Measurements from ENCODE around the gene CNTNAP2.

CNTNAP2 gene

GRCh38 chr7:147861058-147861716 is 1744.6 kb downstream of the CNTNAP2 start:
- POLR2A ChIA-PET, result no interaction called here
- Histone ChIP-seq H3K9me3 (ENCODE audit: control insufficient read depth, insufficient read depth, low read depth, low read length) (no peaks in the 10 kb centered on the region), H3K27ac (ENCODE audit: extremely low read depth, low read depth, low read length) (no peak overlapping the region), H3K4me1 (ENCODE audit: control insufficient read depth, insufficient read depth, low read length) (no peaks in the 10 kb centered on the region), H3K4me3 (ENCODE audit: low read depth, low read length) (no peak overlapping the region), H3K36me3 (ENCODE audit: control insufficient read depth in 2 of 2, insufficient read depth in 1 of 2, low read length in 2 of 2) (no peaks in the 10 kb centered on the region)
- no peak for TF ChIP-seq ZNF639 (tag by site-specific recombination; IDR thresholded peaks at IDR 0.05)
- TF ChIP-seq ZNF391 (tag by site-specific recombination; IDR thresholded peaks at IDR 0.05; ENCODE audit: borderline replicate concordance, low read depth), result no peak
- TF ChIP-seq ELK4 (IDR thresholded peaks at IDR 0.05; ENCODE audit: borderline replicate concordance, low read depth, low read length), result no peak
- TF ChIP-seq ZSCAN4 (tag by site-specific recombination; IDR thresholded peaks at IDR 0.05), result no peak
- TF ChIP-seq GLI2 (tag by site-specific recombination; IDR thresholded peaks at IDR 0.05; ENCODE audit: borderline replicate concordance, low read depth), result no peak
- TF ChIP-seq ZNF335 (tag by site-specific recombination; conservative IDR thresholded peaks at IDR 0.05), result no peak
- no peak for TF ChIP-seq ZNF239 (tag by site-specific recombination; IDR thresholded peaks at IDR 0.05)
- no peak for TF ChIP-seq ZNF596 (tag by site-specific recombination; IDR thresholded peaks at IDR 0.05)
- no peak for TF ChIP-seq SP3 (tag by site-specific recombination; IDR thresholded peaks at IDR 0.05)
- TF ChIP-seq ZNF174 (tag by site-specific recombination; IDR thresholded peaks at IDR 0.05), result no peak
- no peak for TF ChIP-seq ZNF645 (tag by site-specific recombination; IDR thresholded peaks at IDR 0.05)
- no peak for TF ChIP-seq HIC1 (tag by site-specific recombination; IDR thresholded peaks at IDR 0.05)
- CTCF ChIA-PET, result no interaction called here

GRCh38 chr7:147861945-147862344 is 1745.3 kb downstream of the CNTNAP2 start:
- CTCF ChIA-PET, result no interaction called here
- H3K9me3 ChIP-seq (ENCODE audit: control insufficient read depth, insufficient read depth, low read depth, low read length), result no peaks in the 10 kb centered on the region
- H3K4me1 ChIP-seq (ENCODE audit: control insufficient read depth, insufficient read depth, low read length), result no peaks in the 10 kb centered on the region
- no peaks in the 10 kb centered on the region for H3K36me3 ChIP-seq (ENCODE audit: control insufficient read depth in 2 of 2, insufficient read depth in 1 of 2, low read length in 2 of 2)
- no peak overlapping the region for H3K27ac ChIP-seq (ENCODE audit: extremely low read depth, low read depth, low read length)
- TF ChIP-seq ZNF266 (tag by site-specific recombination; IDR thresholded peaks at IDR 0.05; ENCODE audit: low read depth), result no peak
- TF ChIP-seq ZNF555 (tag by site-specific recombination; conservative IDR thresholded peaks at IDR 0.05), result no peak
- no peak for TF ChIP-seq ZSCAN30 (tag by site-specific recombination; IDR thresholded peaks at IDR 0.05)
- no peak for TF ChIP-seq KLF9 (tag by site-specific recombination; IDR thresholded peaks at IDR 0.05; ENCODE audit: low read depth)
- TF ChIP-seq ZNF221 (tag by site-specific recombination; IDR thresholded peaks at IDR 0.05; ENCODE audit: borderline replicate concordance), result no peak
- TF ChIP-seq ZNF837 (tag by site-specific recombination; IDR thresholded peaks at IDR 0.05), result no peak
- no peak for TF ChIP-seq CTCF (tag by site-specific recombination; IDR thresholded peaks at IDR 0.05)
- TF ChIP-seq ZNF19 (tag by site-specific recombination; IDR thresholded peaks at IDR 0.05; ENCODE audit: low read depth), result no peak
- no peak for TF ChIP-seq KLF1 (tag by site-specific recombination; IDR thresholded peaks at IDR 0.05)
- no peak for TF ChIP-seq ZFHX2 (tag by site-specific recombination; conservative IDR thresholded peaks at IDR 0.05)
- no peak for TF ChIP-seq ZNF274 (IDR thresholded peaks at IDR 0.05; ENCODE audit: low read length)
- no peak for TF ChIP-seq ZNF274 (tag by site-specific recombination; IDR thresholded peaks at IDR 0.05; ENCODE audit: borderline replicate concordance)
- no peak for TF ChIP-seq ZNF112 (tag by site-specific recombination; IDR thresholded peaks at IDR 0.05)
- TF ChIP-seq ZNF366 (tag by site-specific recombination; conservative IDR thresholded peaks at IDR 0.05), result no peak
- no peak for TF ChIP-seq RBAK (tag by site-specific recombination; IDR thresholded peaks at IDR 0.05)
- POLR2A ChIA-PET, result no interaction called here
- H3K4me3 ChIP-seq (ENCODE audit: low read depth, low read length), result no peak overlapping the region
